8988T (cell line): ENCODE data around the gene EPC1.

Experiments used
- DNase-seq: peaks from one replicate; pipeline ENCODE4 v3.0.0; 2011

Gene EPC1

DNA sequence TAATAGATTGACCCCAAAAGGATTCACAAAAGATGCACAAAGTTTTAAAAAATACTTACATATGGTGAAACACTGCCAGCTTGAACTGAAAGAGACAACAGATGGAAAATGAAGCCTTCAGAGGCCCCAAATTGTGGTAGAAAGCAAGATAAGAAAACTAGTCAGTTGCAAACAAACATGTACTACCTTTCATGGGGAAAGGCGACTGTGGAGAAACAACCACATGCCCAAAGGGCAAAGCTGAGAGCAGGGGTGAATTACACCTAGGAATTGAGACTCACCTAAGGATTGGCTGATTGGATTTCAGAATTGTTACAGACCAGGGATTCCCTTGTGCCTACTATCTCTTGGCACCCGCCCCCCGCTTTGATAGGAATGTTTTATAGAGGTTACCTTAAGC lies 13.1 kb downstream of the EPC1 start:
- no peak for DNase-seq

DNA sequence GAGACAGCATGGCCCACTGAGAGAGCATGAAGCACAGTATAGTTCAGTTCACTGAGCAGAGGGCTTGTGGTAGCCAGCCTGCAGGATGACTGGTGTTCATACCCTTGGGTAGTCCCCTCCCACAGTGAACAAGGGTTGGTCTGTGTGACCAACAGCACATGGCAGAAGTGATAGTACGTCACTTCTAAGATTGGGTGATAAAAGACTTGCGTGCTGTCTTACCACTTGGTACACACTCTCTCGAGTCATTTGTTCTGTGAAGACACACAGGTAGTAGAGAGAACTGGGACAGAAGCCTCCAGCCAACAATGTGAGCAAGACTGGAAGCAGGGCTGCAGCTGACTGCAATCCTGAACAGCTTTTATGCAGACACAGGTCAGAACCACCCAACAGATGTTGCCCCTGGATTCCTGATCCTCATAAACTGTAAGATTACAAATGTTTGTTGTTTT lies 14.6 kb downstream of the EPC1 start:
- DNase-seq: no peak

DNA sequence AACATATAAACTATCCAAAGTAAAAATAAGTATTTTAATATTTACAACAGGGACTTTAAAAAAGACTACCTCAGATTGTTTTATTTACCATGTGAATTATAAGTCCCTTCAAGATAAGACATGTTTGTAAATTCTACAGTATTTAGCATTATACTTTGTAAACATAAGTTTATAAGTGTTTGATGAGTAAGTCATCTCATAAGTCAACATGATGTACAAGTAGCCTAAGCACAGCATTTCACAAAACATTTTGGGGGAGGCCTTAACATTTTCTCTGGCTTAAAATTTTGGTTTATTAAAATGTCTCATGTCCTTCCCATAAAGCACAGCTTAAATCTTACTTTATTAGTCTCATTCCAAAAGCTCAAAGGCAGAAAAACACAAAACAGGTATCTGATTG lies 15.4 kb downstream of the EPC1 start:
- DNase-seq: no peak

DNA sequence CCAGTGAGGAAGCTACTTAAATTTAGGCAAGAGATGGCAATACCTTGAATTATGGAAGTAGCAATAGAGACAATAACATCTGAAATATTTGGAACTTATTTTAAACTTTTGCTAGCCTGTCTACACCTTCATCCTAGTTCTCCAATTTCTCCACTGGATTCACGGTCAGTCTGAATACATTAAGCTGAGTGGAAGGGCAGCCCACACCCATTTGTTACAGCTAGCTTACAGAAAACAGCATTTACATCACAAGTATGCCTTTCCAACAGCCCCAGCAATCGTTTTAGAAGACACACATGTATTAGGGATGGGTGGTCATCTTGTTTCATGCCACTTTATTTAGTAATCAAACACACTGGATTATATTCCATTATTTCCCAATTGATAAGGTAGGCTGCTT lies 16.7 kb downstream of the EPC1 start:
- DNase-seq: no peak

DNA sequence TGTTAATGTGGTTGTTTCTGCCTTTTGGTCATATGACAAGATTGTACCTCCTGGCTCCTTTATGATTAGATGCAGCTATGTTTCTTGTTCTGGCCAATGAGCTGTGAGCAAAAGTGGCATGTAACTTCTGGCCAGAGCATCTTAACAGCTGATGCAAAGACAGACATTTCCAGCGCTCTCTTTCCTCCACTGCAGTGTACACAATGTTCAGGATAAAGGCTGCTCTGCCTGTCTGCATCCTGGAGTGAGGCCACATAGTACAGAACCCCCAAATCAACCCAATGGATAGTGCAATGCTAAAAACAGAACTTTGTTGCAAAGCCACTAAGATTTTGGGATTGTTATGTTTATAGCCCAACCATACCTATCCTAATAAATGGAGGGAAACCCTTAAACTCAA lies 17.9 kb downstream of the EPC1 start:
- no peak for DNase-seq

DNA sequence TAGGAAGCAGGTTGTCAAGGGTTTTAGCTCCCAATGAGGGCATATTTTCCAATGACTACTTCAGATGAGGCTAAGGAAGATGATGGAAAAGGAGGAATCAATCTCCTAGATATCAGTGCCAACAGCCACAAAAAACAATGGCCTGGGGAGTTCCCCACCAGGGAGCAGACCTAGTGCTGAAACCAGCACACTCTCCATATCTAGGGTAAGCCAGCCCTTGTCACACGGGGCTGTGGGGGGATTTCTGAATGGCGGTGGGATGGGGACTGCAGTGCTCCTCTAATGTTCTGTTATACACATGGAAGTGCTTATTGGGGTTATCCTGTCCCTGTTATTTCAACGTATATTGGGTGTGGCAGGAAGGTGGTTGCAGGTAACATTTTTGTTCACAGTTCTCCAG lies 18.5 kb downstream of the EPC1 start:
- no peak for DNase-seq

DNA sequence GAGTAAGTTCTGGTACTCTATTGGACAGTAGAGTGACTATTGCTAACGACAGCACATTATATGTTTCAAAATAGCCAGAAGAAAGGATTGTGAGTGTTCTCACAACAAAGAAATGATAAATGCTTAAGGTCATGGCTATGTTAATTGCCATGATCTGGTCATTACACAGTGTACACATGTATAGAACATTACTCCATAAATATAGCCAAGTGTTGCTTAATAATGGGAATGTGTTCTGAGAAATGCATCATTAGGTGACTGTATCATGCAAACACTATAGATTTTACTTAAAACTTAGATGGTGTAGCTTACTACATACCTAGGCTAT lies 19.6 kb downstream of the EPC1 start:
- no peak for DNase-seq

DNA sequence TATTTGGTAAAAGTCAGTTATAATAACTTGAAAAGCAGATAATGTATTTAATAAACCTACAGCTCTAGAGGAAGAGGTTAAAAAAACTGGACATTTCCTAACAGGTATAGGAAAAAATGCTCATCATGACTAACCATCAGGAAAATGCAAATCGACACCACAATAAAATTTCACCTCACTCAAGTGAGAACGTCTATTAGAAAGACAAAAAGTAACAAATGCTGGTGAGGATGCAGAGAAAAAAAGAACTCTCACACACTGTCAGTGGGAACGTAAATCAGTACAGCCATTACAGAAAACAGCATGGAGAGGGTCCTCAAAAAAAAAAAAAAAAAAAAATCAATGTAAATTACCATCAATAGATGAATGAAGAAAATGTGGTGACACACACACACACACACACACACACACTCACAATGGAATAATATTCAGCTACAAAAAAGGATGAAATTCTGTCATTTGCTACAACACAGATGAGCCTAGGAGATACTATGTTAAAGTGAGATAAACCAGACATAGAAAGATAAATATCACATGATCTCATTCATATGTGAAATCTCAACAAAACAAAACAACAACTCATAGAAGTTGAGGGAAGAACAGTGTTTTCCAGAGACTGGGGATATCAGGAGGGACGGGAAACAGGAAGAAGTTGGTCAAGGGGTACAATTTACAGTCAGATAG lies 20.1 kb downstream of the EPC1 start:
- no peak for DNase-seq

DNA sequence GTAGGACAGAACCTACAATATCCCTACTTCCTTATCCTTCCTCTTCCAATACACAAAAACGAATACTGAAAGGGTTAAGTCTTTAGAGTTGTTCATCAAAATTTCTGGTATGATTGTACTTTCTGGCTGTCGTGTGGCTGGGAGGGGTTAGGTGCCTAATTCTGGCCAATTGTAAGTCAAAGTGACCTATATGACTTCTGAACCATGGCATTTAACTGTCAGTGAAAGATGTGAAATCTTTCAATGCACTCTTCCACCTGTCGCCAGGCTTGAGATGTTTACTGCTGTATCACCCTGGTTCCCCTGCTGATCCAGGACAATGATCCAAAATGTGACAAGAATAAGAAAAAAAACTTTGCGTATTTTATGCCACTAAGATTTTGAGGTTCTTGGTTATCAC lies 20.8 kb downstream of the EPC1 start:
- no peak for DNase-seq

DNA sequence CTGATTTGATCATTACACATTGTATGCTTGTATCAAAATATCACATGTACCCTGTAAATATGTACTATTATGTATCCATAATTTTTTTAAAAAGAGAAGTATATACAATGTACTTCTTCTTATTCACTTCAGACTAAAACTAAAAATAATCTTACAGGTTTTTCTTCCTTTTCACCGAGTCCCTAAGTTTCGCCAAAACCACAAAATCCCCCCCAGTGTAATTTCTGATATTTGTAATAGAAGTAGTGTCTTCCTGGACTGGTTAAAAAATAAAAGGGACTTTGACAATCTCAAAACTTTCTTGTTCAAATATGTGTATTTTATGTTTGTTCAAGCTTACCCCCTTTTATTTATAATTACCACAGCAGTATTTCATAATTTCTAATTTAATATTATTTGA lies 23.9 kb downstream of the EPC1 start:
- no peak for DNase-seq

DNA sequence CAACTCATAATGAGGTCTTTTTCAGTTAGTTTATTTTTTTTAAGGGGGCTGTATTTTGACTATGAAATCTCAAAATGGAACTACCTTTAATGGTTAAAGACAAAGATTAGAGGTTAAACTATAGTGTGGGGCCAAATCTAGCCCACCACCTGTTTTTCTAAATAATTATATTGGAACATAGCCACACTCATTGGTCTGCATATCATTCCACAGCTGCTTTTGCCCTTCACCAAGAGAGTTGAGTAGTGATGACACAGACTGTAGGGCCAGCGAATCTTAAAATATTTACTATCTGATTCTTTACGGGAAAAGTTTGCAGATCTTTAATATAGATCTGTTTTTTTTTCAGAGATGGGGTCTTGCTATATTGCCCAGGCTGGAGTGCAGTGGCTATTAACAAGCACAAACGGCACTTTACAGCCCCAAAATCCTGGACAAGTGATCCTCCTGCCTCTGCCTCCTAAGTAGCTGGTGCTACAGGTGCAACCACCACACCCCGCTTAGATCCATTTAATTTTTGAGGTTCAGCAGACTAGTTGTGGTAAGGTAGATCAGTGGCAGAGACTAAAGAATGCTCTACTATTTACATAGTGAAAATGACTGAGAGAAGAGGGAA lies 25.8 kb downstream of the EPC1 start:
- DNase-seq: no peak

DNA sequence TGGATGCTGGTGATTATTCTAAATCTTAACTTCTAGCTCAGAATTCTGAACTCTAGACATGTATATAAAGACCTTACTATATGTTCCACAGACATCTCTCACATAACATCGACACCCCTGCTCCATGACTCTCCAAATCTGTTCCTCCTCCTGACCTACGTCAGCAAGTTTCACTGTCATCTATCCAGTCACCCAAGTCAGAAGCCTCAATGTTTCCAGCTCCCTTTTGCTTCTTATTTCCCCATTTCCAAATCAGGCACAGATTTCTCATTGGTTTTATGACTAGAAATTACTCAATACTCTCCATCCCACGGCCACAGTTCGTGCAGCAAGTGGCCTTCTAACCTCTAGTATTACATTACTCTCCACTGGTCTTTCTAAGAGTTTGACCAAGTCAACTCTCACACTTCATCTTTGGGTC lies 28.5 kb downstream of the EPC1 start:
- no peak for DNase-seq

DNA sequence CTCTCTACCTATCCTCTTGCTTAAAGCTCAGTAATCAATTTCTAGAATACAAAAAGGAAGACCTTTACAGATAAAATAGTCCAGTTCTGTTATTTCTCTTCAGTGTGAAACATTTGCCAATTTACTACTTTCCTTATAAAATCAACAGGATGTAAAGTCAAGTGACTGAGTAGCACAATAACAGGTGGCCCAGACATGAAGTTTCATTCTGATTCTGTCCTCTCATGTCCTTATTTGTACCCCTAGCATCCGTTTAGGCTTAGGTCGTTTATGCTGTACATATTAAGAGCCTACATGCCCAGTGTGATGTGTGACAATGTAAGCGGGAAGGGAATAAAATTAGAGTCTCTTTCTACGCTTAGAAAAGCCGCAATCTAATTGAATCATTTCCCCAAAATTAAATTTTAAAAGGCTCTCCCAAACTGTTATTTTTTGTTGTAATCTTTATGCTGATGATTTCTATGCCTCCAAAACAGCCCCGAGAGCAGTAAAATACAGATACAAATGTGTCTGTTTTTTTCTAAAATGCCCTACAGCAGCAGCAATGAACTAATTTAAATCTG lies 29.1 kb downstream of the EPC1 start:
- DNase-seq: no peak

DNA sequence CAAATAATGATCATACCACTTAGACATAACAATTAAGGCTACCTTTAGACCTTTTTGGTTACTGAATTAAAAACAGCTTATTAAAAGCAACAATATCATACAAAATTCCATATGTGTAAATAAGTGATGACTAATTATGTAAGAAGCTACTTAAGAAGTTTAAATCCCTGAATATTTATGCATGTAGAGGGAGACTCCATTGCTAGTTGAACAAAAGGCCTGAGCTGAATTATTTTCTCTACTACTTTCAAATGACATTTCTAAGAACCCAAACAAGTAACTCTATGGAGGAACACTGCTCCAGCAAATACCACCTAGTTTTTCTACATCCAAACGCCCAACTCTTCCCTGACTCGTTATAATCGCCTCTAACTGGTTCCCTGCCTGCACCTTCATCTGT lies 31.5 kb downstream of the EPC1 start:
- no peak for DNase-seq

DNA sequence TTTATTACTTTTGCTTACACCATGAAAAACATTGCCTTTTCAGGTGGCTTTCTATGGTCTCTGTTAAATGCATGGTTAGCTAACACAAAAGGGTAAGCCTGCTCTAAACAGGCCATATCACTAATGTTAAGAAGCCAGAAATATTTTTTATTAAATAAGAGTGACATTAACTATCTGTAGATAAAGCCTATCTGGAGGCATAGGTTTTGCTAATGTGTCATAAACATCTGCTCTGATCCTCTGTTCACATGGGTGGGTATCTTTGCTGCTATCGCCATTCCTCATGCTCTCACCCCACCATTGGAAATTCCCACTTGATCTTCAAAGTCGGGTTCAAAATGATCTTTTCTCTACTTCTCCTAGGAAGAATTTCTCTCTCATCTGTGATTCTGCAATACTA lies 32.4 kb downstream of the EPC1 start:
- DNase-seq: no peak

DNA sequence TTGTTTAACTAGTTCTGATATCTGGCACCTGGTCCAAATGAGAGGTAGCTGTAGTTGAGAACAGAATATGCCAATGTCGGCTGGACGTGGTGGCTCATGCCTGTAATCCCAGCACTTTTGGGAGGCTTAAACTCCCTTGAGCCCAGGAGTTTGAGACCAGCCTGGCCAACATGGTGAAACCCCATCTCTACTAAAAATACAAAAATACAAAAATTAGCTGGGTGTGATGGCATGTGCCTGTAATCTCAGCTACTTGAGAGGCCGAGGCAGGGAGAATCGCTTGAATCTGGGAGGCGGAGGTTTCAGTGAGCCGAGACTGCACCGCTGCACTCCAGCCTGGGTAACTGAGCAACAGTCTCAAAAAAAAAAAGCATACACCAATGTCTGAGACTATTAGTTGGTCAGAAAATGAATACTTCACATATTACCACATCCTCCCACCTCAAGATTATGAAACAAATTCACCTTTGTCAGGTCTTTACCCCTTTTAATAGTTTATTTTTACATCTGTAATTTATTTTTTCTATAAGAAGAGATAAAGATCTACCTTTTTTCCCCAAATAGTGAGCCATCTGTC lies 38.8 kb downstream of the EPC1 start:
- DNase-seq: no peak

DNA sequence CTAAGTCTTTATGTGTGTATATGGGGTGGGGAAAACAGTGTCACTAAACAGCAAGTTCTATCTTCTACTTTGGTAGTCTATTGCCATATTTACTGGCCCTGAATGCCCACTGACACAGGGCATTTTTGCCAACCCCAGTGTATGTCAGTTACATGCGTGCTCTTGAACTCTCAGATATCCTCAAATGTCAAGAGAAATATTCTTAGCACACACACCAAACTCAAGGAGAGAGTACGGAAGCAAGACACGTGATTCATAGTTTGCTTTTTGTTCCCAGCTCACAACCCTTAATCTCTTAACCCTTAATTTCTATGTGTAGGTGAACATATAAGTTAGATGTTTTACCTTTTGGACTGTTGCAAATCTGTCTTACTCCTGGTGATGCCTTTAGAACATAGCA lies 39.3 kb downstream of the EPC1 start:
- no peak for DNase-seq

DNA sequence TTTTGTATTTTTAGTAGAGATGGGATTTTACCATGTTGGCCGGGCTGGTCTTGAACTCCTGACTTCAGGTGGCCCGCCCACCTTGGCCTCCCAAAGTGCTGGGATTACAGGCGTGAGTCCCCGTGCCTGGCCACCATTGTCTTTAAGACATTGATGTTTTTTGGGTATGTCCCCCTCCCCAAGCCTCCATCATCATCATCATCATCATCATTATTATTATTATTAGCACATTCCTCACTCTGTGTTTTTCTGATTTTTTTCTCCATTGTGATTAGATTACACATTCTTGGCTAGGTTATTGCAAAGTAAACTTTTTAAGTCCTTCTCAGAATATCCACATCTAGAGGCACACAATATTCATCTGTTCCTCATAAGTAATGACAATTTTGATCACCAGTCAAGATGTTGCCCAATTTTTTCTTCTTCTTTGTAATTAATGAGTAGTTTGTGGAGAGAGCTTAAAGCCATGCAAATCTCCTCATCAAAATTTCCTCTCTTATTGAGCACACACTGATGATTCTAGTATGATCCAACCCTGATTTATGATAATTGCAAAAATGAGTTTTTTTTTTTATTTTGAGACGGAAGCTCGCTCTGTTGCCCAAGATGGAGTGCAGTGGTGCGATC lies 47.5 kb downstream of the EPC1 start:
- no peak for DNase-seq

DNA sequence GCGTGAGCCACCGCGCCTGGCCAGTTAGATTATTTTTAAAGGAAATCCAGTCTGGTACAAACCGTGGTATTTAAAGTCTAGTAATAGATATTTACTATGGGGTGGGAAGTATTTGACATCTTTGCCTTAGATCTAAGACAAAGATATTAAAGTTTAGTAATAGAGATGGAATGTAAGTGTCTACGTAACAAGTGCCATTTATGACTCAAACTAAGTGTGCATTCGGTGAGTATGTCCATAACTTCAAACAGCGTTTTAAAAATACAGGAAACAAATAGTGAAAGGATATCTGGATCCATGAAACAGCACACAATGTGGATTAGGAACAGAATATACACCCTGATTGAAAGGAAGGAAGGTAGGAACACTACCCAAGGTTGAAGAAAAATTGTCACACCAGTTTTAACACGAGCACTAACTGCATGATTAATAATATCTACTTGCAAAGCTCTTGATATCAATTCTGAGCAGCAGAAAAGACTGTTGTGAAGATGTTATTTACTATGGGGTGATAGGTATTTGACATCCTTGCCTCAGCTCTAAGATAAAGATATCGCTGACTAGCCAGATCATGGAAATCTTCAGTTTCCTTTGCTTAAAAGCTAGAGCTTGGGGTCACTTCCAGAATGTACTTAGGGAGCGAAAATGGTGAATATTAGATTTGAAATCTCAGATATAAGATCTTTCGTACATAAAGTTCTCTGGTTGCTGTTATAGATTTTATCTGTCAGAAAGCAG lies 48.7 kb downstream of the EPC1 start:
- peak; percentile 27 for DNase-seq

DNA sequence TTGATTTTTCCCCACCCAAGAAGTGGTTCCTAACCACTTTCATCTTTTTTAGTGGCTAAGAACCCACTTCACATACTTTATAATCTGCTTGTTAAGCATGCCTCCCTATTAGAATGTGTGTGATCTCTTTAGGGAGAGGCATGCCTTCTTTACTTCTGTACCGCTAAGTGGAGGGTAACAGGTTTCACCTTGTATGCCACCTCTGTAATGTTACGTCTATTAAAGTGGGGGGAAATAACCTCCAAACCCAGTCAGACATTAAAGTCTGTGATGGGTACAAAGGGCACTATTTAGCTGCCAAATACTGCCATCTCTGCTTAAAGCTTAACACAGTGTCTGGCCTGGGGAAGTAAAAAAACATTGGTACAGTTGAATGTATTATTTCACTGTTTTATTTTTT lies 51.9 kb downstream of the EPC1 start:
- DNase-seq: no peak

DNA sequence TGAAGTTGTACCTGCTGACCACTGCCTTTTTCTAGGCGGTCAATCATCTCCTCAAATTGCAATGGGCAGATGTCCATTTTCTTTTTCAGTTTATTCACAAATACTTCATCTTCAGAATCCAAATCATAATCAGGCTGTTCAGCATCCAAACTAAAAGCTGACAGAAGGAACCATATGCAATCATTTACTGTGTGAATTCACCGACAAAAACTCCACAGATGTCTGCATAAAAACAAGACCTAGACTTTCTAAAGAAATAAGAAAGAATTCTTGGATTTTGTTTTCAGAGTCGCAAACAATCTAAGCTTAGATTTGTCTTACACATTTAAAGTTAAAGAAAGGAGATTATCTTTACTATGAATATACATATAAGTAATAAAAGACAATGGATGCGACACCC lies 53.4 kb downstream of the EPC1 start:
- no peak for DNase-seq

DNA sequence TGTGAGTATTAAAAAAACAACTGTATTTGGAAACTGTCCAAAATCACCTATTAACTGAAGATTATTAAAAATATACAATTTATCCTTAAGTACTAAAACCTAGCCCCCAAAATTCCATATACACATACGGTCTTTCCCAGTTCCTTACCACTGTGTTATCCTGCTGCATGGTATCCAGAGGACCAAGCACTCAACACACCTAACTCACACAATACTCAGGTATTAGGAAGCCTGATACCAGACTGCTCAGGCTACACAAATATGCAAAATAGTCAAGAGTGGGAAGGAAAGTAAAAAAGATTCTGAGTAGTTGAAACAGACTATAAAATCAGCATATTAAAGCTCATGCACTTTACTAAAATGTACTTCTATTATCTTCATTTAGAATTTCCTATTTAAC lies 67.2 kb downstream of the EPC1 start:
- DNase-seq: no peak

DNA sequence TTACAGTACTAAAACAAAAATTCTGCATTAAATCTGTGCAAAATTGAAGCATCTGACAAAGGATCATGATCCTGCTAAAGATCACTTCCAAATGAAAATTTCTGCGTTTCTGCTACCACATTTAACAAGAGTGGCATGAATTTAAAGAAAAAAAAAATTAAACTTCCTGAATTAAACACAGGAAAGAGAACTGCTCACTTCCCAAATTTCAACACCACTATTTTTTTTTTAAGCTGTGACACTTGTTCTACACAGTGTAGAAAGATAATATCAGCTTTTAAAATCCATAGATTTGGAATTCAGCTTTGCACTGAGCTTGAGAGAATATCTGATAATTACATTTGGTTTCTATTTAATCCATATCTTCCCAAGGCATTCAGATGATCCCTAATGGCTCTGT lies 73.6 kb downstream of the EPC1 start:
- DNase-seq: no peak
